HCT116 (cell line): ENCODE measurements around the gene KDM6B. TPM values are rescaled to one million over a fixed set of nuclear protein-coding genes. Genes with fewer than 3 reads are reported as not detected.

Experiments used
- ATAC-seq: fragments of 200-7000 bp; cut with Tn5 transposase; 2 replicates; pipeline ENCODE4 v1.9.1; 2020; ENCODE audit warnings: mild to moderate bottlenecking, moderate library complexity
- BruUV-seq: library from RNA; stranded (reverse); fragments of 400-500 nt; replicated peaks from 2 replicates; lab custom pipeline; 2021; lab: Mats Ljungman, UMichigan
- CTCF ChIA-PET: fragments of 300-600 bp; sonication (Branson Sonifier 250); formaldehyde crosslinking; loops from one replicate; lab custom pipeline; 2021; ENCODE audit warnings: antibody characterized with exemption; lab: Charles Lee
- POLR2A ChIA-PET: fragments of 300-600, 350-600 bp; sonication (Branson Sonifier 250); formaldehyde crosslinking; loops from one replicate; lab custom pipeline; 2021; ENCODE audit warnings: antibody characterized with exemption; lab: Charles Lee
- RAD21 ChIA-PET, 2 experiments: fragments of 300-600 bp; sonication (Branson Sonifier 250); formaldehyde crosslinking; loops; one replicate each; lab custom pipeline; 2023; ENCODE audit warnings: low total read pairs in 2 of 2; ENCODE audit not compliant: uncharacterized antibody in 2 of 2, unreplicated experiment in 2 of 2, low non-redundant PET in 1 of 2; lab: Charles Lee
- DNase-seq: peaks from one replicate; pipeline ENCODE4 v3.0.0-alpha.2; 2010; ENCODE audit warnings: low read depth, low spot score
- H2AFZ ChIP-seq: fragments of 200-600 bp; shearing (Covaris generic), sonication (generic); 2 replicates; pipeline ENCODE4 v1.6.1; 2017; ENCODE audit warnings: low read depth, mixed run types, mixed read lengths, antibody characterized with exemption, low read length; ENCODE audit not compliant: poor library complexity, severe bottlenecking
- H3K27ac ChIP-seq: 2 replicates; pipeline ENCODE4 v1.5.1; 2012; ENCODE audit warnings: low read depth, low read length
- H3K27me3 ChIP-seq: fragments of 200-600 bp; sonication (generic); 2 replicates; pipeline ENCODE4 v1.6.1; 2016; ENCODE audit warnings: mixed run types, low read length, mixed read lengths; ENCODE audit not compliant: insufficient read depth
- H3K36me3 ChIP-seq, 2 experiments: fragments of 200-500 bp in 1 of 2; fragments of 200-600 bp in 1 of 2; sonication (Bioruptor generic) in 1 of 2; sonication (generic) in 1 of 2; 2 replicates each; pipeline versions ENCODE4 v1.5.1 to v1.6.1; 2014 to 2016; ENCODE audit warnings: low read length in 2 of 2, inconsistent platforms in 1 of 2, mixed read lengths in 1 of 2, mixed run types in 1 of 2; ENCODE audit not compliant: insufficient read depth in 2 of 2, control insufficient read depth in 1 of 2
- H3K4me1 ChIP-seq, 2 experiments: fragments of 200-600 bp in 1 of 2; sonication (generic) in 1 of 2; 2 replicates each; pipeline versions ENCODE4 v1.5.1 to v1.6.1; 2012 to 2017; ENCODE audit warnings: low read length in 2 of 2, inconsistent platforms in 1 of 2, mild to moderate bottlenecking in 1 of 2, mixed read lengths in 1 of 2, mixed run types in 1 of 2, moderate library complexity in 1 of 2; ENCODE audit not compliant: insufficient read depth in 2 of 2, control insufficient read depth in 1 of 2
- H3K4me2 ChIP-seq: fragments of 200-600 bp; sonication (generic); 2 replicates; pipeline ENCODE4 v1.6.1; 2017; ENCODE audit warnings: mixed run types, low read length, mixed read lengths
- H3K4me3 ChIP-seq, 2 experiments: fragments of 200-600 bp in 1 of 2; sonication (generic) in 1 of 2; replicated peaks in 1 of 2; 2 replicates each; pipeline ENCODE4 v1.5.1; 2011 to 2016; ENCODE audit warnings: low read length in 2 of 2, control low read depth in 1 of 2, low read depth in 1 of 2, mild to moderate bottlenecking in 1 of 2, mixed read lengths in 1 of 2, mixed run types in 1 of 2
- H3K79me2 ChIP-seq: fragments of 200-600 bp; sonication (generic); 2 replicates; pipeline ENCODE4 v1.6.1; 2017; ENCODE audit warnings: mild to moderate bottlenecking, mixed run types, low read length, moderate library complexity, mixed read lengths; ENCODE audit not compliant: insufficient read depth
- H3K9ac ChIP-seq: fragments of 200-600 bp; sonication (generic); 2 replicates; pipeline ENCODE4 v1.6.1; 2016; ENCODE audit warnings: low read length, mixed read lengths
- H3K9me2 ChIP-seq: fragments of 200-600 bp; sonication (generic), shearing (Covaris generic); 2 replicates; pipeline ENCODE4 v1.6.1; 2017; ENCODE audit warnings: mixed run types, mild to moderate bottlenecking, moderate library complexity; ENCODE audit not compliant: insufficient read depth
- H3K9me3 ChIP-seq, 2 experiments: fragments of 200-500 bp in 1 of 2; fragments of 200-600 bp in 1 of 2; sonication (Bioruptor generic) in 1 of 2; sonication (generic) in 1 of 2; 2 replicates each; pipeline ENCODE4 v1.6.1; 2014 to 2017; ENCODE audit warnings: low read length in 2 of 2, mixed read lengths in 2 of 2, inconsistent platforms in 1 of 2, low read depth in 1 of 2, mild to moderate bottlenecking in 1 of 2, mixed run types in 1 of 2, moderate library complexity in 1 of 2; ENCODE audit not compliant: control insufficient read depth in 1 of 2, insufficient read depth in 1 of 2
- H4K20me1 ChIP-seq: fragments of 200-600 bp; sonication (generic), shearing (Covaris generic); 2 replicates; pipeline ENCODE4 v1.6.1; 2017; ENCODE audit warnings: mixed run types, mild to moderate bottlenecking, moderate library complexity; ENCODE audit not compliant: insufficient read depth
- CEBPB ChIP-seq: IDR thresholded peaks from 2 replicates; pipeline ENCODE4 v1.6.1; 2012; ENCODE audit warnings: low read depth
- EZH2 ChIP-seq: fragments of 200-600 bp; sonication (generic); IDR thresholded peaks from 2 replicates; pipeline ENCODE4 v1.6.1; 2017; ENCODE audit warnings: antibody characterized with exemption, mixed run types
- EZH2phosphoT487 ChIP-seq: fragments of 200-600 bp; IDR thresholded peaks from 2 replicates; pipeline ENCODE4 v1.6.1; 2018; ENCODE audit warnings: antibody characterized with exemption, borderline replicate concordance
- FOSL1 ChIP-seq: IDR thresholded peaks from 2 replicates; pipeline ENCODE4 v1.6.1; 2012; ENCODE audit warnings: low read depth
- JUND ChIP-seq: IDR thresholded peaks from 2 replicates; pipeline ENCODE4 v1.6.1; 2012
- POLR2AphosphoS5 ChIP-seq: IDR thresholded peaks from 2 replicates; pipeline ENCODE4 v1.6.1; 2011; ENCODE audit warnings: mild to moderate bottlenecking, low read depth, low read length, moderate library complexity
- RAD21 ChIP-seq: IDR thresholded peaks from 2 replicates; pipeline ENCODE4 v1.6.1; 2012; ENCODE audit warnings: low read depth, mild to moderate bottlenecking
- SRF ChIP-seq: IDR thresholded peaks from 2 replicates; pipeline ENCODE4 v1.6.1; 2012; ENCODE audit warnings: low read depth
- TCF7L2 ChIP-seq: IDR thresholded peaks from 2 replicates; pipeline ENCODE4 v1.7.0; 2011; ENCODE audit warnings: borderline replicate concordance, inconsistent platforms; ENCODE audit not compliant: insufficient read depth, insufficient read length; ENCODE audit errors: extremely low read depth
- YY1 ChIP-seq: IDR thresholded peaks from 2 replicates; pipeline ENCODE4 v1.6.1; 2011; ENCODE audit warnings: low read length, low read depth, moderate library complexity, mild to moderate bottlenecking; ENCODE audit not compliant: insufficient replicate concordance; ENCODE audit errors: extremely low read depth
- ZBTB33 ChIP-seq: IDR thresholded peaks from 2 replicates; pipeline ENCODE4 v1.6.1; 2011; ENCODE audit warnings: mild to moderate bottlenecking, low read length, moderate library complexity; ENCODE audit not compliant: insufficient replicate concordance; ENCODE audit errors: extremely low read depth
- ZNF274 ChIP-seq: fragments of 200-500 bp; sonication (Bioruptor generic); IDR thresholded peaks from 2 replicates; pipeline ENCODE4 v1.6.1; 2014; ENCODE audit warnings: mild to moderate bottlenecking, low read depth, low read length, inconsistent platforms
- intact Hi-C: fragments of 100-400 bp; cut with micrococcal nuclease; formaldehyde crosslinking; loops from 2 replicates; pipeline ENCODE4 v1.10.0; 2022
- total RNA-seq: library from RNA; stranded (reverse); gene quantifications from one replicate; pipeline ENCODE4 v1.2.1, GENCODE V29; 2021; ENCODE audit not compliant: unreplicated experiment
- TF ChIP-seq, protein P1 (sequence below): IDR thresholded peaks from 2 replicates; pipeline ENCODE4 v1.6.1; 2012
- TF ChIP-seq, protein P2 (sequence below): IDR thresholded peaks from 2 replicates; pipeline ENCODE4 v1.6.1; 2012

KDM6B gene
- total RNA-seq, 1 experiment from 2014 or later = 42.1 TPM

GRCh38 chr17:7856011-7856810 lies 22.2 kb downstream of the KDM6B start:
- intact Hi-C loops = loop anchor here (2.0 kb wide), 1 partner anchor 21 kb away; the partner anchor contains the start of gene KDM6B
- DNase-seq = no peak
- Histone ChIP-seq H2AFZ (no peak overlapping the region), H3K4me3 (peak overlapping the region; percentile 67 to 94), H3K9me3 (no peaks in the 10 kb centered on the region), H4K20me1 (no peaks in the 10 kb centered on the region), H3K36me3 (peaks cover 4 to 30% of the 10 kb centered on the region in 2 experiments; a peak in 2 of 4 replicates), H3K9me2 (no peaks in the 10 kb centered on the region)
- CTCF ChIA-PET = interaction anchor here (0.8 to 1.7 kb wide), 10 partner anchors 11 to 201 kb away, joined by 3 to 12 read pairs (median 6); partner anchors contain the start of gene TP53
- ATAC-seq = no peak
- TF ChIP-seq CEBPB (no peak), JUND (no peak), POLR2AphosphoS5 (peak; percentile 33), ZBTB33 (no peak), YY1 (no peak), ZNF274 (no peak), SRF (no peak), RAD21 (no peak), TCF7L2 (no peak), EZH2phosphoT487 (no peak), EZH2 (no peak), FOSL1 (no peak)
- TF ChIP-seq, protein P1, sequence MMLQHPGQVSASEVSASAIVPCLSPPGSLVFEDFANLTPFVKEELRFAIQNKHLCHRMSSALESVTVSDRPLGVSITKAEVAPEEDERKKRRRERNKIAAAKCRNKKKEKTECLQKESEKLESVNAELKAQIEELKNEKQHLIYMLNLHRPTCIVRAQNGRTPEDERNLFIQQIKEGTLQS = no peak
- TF ChIP-seq, protein P2, sequence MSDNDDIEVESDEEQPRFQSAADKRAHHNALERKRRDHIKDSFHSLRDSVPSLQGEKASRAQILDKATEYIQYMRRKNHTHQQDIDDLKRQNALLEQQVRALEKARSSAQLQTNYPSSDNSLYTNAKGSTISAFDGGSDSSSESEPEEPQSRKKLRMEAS = peak; percentile 61; the same call in 1 of the 2 replicates
- TF ChIP-seq, all 23 proteins: peak for 2
- POLR2A ChIA-PET = interaction anchor here (0.6 to 2.6 kb wide), 11 partner anchors 12 to 530 kb away, joined by 3 to 45 read pairs (median 4); partner anchors contain the start of gene KDM6B
- peaks cover 43% of the 10 kb centered on the region for H3K79me2 ChIP-seq
- peak overlapping the region; percentile 93 for H3K9ac ChIP-seq
- peak overlapping the region; percentile 99 for H3K4me2 ChIP-seq
- RAD21 ChIA-PET = interaction anchor here (0.5 to 1.7 kb wide), 4 partner anchors 21 to 31 kb away, joined by 3 to 6 read pairs (median 5); no protein-coding TSS in a partner anchor
- peak overlapping the region; percentile 92 for H3K27ac ChIP-seq
- no peaks in the 10 kb centered on the region for H3K27me3 ChIP-seq
- peaks cover 10 to 36% of the 10 kb centered on the region in 2 experiments; a peak in 3 of 4 replicates for H3K4me1 ChIP-seq
- BruUV-seq = no TSS peak
